Fibroblast of villous mesenchyme (primary cell): Measurements from ENCODE around the gene ERG. TPM values are rescaled to one million over a fixed set of nuclear protein-coding genes. Genes with fewer than 3 reads are reported as not detected.
A peak's percentile ranks its signal among the peaks of the same experiment; 100 is the strongest.

Experiments used
- DNase-seq: peaks from one replicate; pipeline ENCODE4 v3.0.0-alpha.2; 2010; ENCODE audit warnings: low read depth
- H3K4me3 ChIP-seq: 2 replicates; pipeline ENCODE4 v1.5.1; 2011; ENCODE audit warnings: low read depth, mild to moderate bottlenecking, low read length
- CTCF ChIP-seq: IDR thresholded peaks from 2 replicates; pipeline ENCODE4 v1.5.1; 2012; ENCODE audit warnings: low read depth, mild to moderate bottlenecking, low read length; ENCODE audit not compliant: insufficient read depth
- total RNA-seq: library from RNA; depleted of rRNA; stranded (reverse); fragments of >200 nt; gene quantifications from 2 replicates; pipeline ENCODE4 v1.2.3, GENCODE V29; 2012

The ERG gene
- total RNA-seq = not detected in 2 replicates

DNA sequence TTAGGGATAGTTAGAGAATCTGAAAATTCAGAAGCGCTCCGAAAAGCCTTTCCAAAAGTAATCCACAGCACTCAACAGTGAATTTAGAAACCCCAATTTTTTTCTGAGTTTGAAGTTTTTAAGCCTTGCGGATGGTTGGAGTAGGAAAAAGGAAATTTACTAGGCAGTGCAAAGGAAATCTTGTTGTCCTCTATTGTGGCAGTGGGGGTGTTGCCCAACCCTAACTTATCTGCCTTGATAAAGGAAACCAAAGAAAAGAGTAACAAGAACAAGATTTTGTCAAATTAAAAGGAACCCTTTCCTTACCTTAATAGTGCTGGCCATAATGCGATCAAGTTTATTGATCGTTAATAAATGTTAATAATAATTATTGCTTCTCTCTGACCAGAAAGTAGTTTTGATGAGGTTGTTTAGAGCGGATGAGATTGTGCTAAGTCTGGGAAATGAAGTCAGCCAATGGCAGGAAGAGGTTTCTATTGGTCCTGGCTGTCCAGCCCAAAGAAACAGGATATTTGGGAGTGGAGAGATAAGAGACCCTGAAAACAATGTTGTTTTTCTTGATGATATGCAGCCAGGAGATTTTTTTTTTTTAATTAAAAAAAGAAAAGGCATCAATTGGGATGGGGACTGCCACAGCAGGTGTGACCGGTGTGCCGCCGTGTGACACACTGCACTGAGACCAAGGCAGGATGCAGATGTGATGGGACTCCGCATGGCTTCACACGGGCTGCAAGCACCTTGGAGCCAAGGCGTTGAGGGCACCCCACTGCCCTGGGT, at the start of gene ERG:
TSS of gene ERG (minus strand) at position 421 of the 777 bp plus-strand sequence. CDS start at position 324, 97 bp downstream.
- no peak for DNase-seq
- no peak for TF ChIP-seq CTCF
- no peak within 1 kb of the TSS for H3K4me3 ChIP-seq

DNA sequence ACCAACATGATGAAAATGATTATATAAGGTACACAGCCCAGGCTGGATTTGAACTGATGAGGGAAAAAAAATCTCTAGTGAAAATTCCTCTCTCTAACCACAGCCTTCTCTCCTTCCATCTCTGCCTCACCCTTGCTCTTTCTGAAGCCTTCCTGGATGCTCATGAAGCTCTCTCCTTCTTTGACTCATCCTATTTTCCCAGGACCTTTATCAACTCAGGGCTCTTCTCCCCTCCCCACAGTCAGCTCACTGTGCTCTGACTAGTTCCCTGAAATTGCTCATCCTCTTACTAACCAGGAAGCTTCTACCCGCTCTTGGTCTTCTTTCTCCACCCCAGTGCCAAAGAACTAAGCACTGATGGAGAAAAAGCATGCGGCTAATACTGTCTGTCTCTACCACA, 46.4 kb upstream of the ERG start:
- no peak overlapping the region for H3K4me3 ChIP-seq
- TF ChIP-seq CTCF = no peak
- no peak for DNase-seq

DNA sequence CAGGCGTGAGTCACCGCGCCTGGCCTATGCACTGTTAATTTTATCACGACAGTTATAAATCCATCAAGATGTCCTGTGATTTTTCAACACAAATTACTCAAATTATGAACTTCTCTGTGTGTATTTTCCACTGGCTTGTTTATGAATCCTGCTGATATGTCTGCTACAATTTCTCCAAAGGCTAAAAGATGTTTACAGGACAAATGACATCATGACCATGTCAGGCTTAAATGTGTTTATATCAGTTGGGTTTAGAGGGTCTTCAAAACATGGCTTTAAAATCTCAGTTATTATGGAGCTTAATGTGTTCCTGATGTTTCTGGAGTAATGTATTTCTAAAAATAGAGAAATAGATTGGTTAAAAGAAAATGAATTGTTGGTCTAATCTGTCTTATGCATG, 44.0 kb upstream of the ERG start:
- DNase-seq = peak; percentile 19
- no peak for TF ChIP-seq CTCF
- no peak overlapping the region for H3K4me3 ChIP-seq

DNA sequence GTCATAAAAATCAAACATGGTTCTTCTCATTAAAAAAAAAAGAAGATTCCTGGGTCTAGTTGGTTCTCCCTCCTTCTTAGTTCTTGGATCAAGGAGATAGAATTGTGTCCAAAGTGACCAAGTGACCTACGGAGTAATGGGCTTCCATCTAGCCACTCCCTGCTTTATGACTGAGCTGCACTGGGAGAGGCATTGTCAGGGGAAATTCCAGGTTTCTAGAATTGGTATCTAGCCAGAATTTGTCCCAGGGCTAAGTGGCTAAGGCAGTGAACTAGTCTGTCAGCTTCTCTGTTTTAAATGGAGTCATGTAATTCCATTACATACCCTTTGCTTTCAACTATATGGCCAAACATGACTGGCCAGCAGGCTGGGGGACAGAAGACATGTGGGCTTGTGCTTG, 40.1 kb upstream of the ERG start:
- TF ChIP-seq CTCF = no peak
- H3K4me3 ChIP-seq = no peak overlapping the region
- no peak for DNase-seq

GRCh38 chr21:38534591-38534990, 36.3 kb upstream of the ERG start:
- no peak for DNase-seq

GRCh38 chr21:38533887-38534286, 35.6 kb upstream of the ERG start:
- TF ChIP-seq CTCF = no peak
- H3K4me3 ChIP-seq = no peak overlapping the region
- no peak for DNase-seq

More at GRCh38 chr21:38534591-38534990, 36.3 kb upstream of the ERG start:
- TF ChIP-seq CTCF = no peak
- H3K4me3 ChIP-seq = no peak overlapping the region

- TF ChIP-seq CTCF = no peak
- H3K4me3 ChIP-seq = no peak overlapping the region
- no peak for DNase-seq
Measured at GRCh38 chr21:38531591-38531990, 33.3 kb upstream of the ERG start.
